ENCODE measurements around the gene RHOG. TPM values are rescaled to one million over a fixed set of nuclear protein-coding genes. Genes with fewer than 3 reads are reported as not detected.

RHOG gene
- total RNA-seq, 1 donor from 2014 or later, result 30.3 TPM

DNA sequence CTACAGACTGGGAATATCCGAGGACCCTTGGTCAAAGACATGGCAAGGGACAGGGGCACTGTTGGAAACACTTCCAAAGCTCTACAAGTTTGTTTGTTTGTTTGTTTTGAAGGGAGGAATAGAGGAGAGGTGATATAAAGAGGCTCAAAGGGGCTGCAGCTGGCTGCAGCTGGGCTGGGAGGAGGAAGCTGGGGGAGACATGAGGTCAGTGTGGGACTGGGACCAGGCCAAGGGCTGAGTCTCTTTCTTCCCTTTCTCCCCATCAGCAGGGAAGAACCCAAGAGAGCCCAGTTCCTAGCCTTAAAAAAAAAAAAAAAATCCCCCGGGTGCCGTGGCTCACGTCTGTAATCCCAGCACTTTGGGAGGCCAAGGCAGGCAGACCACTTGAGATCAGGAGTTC lies 5.0 kb downstream of the RHOG start:
- TF ChIP-seq, protein P1, sequence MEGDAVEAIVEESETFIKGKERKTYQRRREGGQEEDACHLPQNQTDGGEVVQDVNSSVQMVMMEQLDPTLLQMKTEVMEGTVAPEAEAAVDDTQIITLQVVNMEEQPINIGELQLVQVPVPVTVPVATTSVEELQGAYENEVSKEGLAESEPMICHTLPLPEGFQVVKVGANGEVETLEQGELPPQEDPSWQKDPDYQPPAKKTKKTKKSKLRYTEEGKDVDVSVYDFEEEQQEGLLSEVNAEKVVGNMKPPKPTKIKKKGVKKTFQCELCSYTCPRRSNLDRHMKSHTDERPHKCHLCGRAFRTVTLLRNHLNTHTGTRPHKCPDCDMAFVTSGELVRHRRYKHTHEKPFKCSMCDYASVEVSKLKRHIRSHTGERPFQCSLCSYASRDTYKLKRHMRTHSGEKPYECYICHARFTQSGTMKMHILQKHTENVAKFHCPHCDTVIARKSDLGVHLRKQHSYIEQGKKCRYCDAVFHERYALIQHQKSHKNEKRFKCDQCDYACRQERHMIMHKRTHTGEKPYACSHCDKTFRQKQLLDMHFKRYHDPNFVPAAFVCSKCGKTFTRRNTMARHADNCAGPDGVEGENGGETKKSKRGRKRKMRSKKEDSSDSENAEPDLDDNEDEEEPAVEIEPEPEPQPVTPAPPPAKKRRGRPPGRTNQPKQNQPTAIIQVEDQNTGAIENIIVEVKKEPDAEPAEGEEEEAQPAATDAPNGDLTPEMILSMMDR (IDR thresholded peaks at IDR 0.05; ENCODE audit: insufficient read depth, low read length, poor library complexity, severe bottlenecking), result no peak
- no peaks in the 10 kb centered on the region for H3K36me3 ChIP-seq (ENCODE audit: control insufficient read depth, insufficient read depth, low read length)
- H3K27me3 ChIP-seq (ENCODE audit: control insufficient read depth, insufficient read depth, low read length), result no peaks in the 10 kb centered on the region
- no peak for DNase-seq (ENCODE audit: low read depth)
- H3K4me3 ChIP-seq (ENCODE audit: low read depth, low read length), result no peak overlapping the region

DNA sequence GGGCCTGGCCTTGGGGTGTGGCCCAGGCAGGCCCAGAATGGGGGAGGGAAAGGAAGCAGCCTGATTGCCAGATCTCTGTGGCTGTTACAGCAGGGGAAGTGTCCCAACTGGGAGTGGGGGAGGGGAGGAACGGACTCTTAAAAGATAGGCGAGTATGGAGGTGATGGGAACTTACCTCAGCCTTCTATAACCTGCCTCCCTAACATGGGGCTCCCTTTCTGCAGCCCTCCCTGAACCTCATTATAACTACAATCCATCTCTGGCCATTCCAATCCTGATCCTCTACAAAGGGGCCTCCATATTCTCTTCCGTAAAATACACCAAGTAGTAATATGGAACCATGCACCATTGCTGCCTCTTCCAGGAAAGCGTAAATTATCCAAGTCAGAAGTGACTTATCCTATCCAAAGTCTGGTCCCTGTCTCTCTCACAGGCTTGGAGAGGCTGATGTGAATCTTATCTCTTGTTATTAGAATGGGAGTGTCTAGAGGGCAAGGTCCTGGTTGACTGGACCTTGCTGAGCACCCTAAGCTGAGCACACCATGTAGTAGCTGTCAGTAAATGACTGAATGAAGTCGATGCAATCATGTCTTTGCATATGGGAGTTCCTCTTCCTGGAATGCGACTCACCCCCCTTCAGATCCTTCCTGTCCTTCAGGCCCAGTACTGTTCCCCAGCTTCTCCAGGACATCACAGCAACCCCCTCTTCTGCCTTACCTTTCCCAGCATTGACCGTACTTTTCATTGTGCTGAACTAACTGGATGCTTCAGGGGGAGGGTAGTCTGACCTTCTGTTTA lies 5.9 kb downstream of the RHOG start:
- Histone ChIP-seq H3K27me3 (ENCODE audit: control insufficient read depth, insufficient read depth, low read length) (no peaks in the 10 kb centered on the region), H3K4me3 (ENCODE audit: low read depth, low read length) (no peak overlapping the region), H3K36me3 (ENCODE audit: control insufficient read depth, insufficient read depth, low read length) (no peaks in the 10 kb centered on the region)
- TF ChIP-seq, protein P1 (IDR thresholded peaks at IDR 0.05; ENCODE audit: insufficient read depth, low read length, poor library complexity, severe bottlenecking), result no peak
- DNase-seq (ENCODE audit: low read depth), result no peak

DNA sequence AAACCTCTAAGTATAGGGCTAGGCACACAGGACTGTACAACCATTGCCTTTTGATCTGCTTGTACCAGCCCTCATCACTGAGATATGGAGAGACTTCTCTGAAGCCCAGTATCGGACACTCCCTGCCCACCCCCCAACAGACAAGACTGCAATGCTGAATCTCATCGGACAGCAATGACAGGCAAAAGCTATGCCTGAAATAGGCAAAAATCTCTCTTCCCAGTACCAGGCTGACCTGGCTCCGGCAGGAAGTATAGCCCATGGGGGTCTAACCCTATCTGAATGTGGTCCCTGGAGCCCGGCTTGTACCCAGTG lies 6.5 kb downstream of the RHOG start:
- no peak overlapping the region for H3K4me3 ChIP-seq (ENCODE audit: low read depth, low read length)
- no peaks in the 10 kb centered on the region for H3K27me3 ChIP-seq (ENCODE audit: control insufficient read depth, insufficient read depth, low read length)
- DNase-seq (ENCODE audit: low read depth), result no peak
- no peaks in the 10 kb centered on the region for H3K36me3 ChIP-seq (ENCODE audit: control insufficient read depth, insufficient read depth, low read length)
- TF ChIP-seq, protein P1 (IDR thresholded peaks at IDR 0.05; ENCODE audit: insufficient read depth, low read length, poor library complexity, severe bottlenecking), result no peak

DNA sequence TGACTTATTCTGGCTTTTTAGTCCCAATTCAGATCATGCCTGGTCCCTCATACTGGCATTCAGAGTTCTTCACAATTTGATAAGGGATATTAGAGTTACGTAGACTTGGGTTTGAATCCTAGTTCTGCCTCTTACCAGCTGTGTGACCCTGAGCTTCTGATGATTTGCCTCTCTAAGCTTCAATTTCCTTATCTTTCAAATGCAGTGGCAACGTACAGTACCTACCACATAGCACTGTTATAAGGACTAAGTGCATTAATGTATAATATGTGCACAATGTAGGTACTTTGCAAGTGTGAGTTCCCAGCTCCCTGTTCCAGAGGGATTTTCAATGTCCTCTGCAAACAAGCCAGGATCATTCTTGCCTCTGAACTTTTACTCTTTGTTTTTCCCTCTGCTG lies 7.3 kb downstream of the RHOG start:
- TF ChIP-seq, protein P1 (IDR thresholded peaks at IDR 0.05; ENCODE audit: insufficient read depth, low read length, poor library complexity, severe bottlenecking), result no peak
- no peak for DNase-seq (ENCODE audit: low read depth)
- Histone ChIP-seq H3K4me3 (ENCODE audit: low read depth, low read length) (no peak overlapping the region), H3K27me3 (ENCODE audit: control insufficient read depth, insufficient read depth, low read length) (no peaks in the 10 kb centered on the region), H3K36me3 (ENCODE audit: control insufficient read depth, insufficient read depth, low read length) (no peaks in the 10 kb centered on the region)

DNA sequence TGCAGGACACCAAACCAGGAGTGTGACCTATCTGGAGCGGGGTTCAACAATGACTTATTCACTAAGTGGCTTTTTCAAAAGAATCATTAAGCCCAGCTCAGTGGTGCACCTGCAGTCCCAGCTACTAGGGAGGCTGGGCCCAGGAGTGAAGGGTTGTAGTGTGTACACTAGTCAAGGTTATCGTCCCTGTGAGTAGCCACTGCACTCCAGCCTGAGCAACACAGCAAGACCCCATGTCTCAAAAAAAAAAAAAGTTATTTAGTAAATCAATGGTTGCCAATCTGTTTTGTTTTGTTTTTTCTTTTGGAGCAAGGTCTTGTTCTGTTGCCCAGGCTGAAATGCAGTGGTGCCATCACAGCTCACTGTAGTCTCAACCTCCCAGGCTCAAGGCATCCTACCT lies 7.9 kb downstream of the RHOG start:
- Histone ChIP-seq H3K4me3 (ENCODE audit: low read depth, low read length) (no peak overlapping the region), H3K36me3 (ENCODE audit: control insufficient read depth, insufficient read depth, low read length) (peaks cover under 1% of the 10 kb centered on the region), H3K27me3 (ENCODE audit: control insufficient read depth, insufficient read depth, low read length) (no peaks in the 10 kb centered on the region)
- TF ChIP-seq, protein P1 (IDR thresholded peaks at IDR 0.05; ENCODE audit: insufficient read depth, low read length, poor library complexity, severe bottlenecking), result no peak
- DNase-seq (ENCODE audit: low read depth), result no peak
